HepG2 (cell line): ENCODE data around the gene LAMA5. TPM values are rescaled to one million over a fixed set of nuclear protein-coding genes. Genes with fewer than 3 reads are reported as not detected.

ENCODE experiments used
- ATAD3A ChIP-seq: sonication (generic); formaldehyde crosslinking; IDR thresholded peaks from 2 replicates; pipeline ENCODE4 v1.4.0; 2020; ENCODE audit warnings: missing genetic modification reagents
- BCL3 ChIP-seq: sonication (generic); formaldehyde crosslinking; IDR thresholded peaks from 2 replicates; pipeline ENCODE4 v1.5.1; 2020; ENCODE audit warnings: mild to moderate bottlenecking, missing genetic modification reagents, moderate library complexity
- DMAP1 ChIP-seq: IDR thresholded peaks from 2 replicates; pipeline ENCODE4 v1.6.1; 2016
- FOXP1 ChIP-seq, 2 experiments: fragments of 450-650 bp in 1 of 2; IDR thresholded peaks; 2 replicates each; pipeline ENCODE4 v1.6.1; 2017 to 2018; ENCODE audit warnings: antibody characterized with exemption in 1 of 2
- HDAC1 ChIP-seq: sonication (generic); formaldehyde crosslinking; IDR thresholded peaks from 2 replicates; pipeline ENCODE4 v1.5.1; 2020; ENCODE audit warnings: mild to moderate bottlenecking, missing genetic modification reagents
- IRX3 ChIP-seq: sonication (generic); formaldehyde crosslinking; IDR thresholded peaks from 2 replicates; pipeline ENCODE4 v1.8.1; 2023; ENCODE audit warnings: mild to moderate bottlenecking, low read depth, missing genetic modification reagents, borderline replicate concordance
- NFKB2 ChIP-seq: sonication (generic); formaldehyde crosslinking; IDR thresholded peaks from 2 replicates; pipeline ENCODE4 v1.4.0; 2020; ENCODE audit warnings: missing genetic modification reagents, borderline replicate concordance
- NONO ChIP-seq, 2 experiments: fragments of 450-650 bp in 1 of 2; sonication (generic) in 1 of 2; formaldehyde crosslinking in 1 of 2; IDR thresholded peaks in 1 of 2; conservative IDR thresholded peaks in 1 of 2; 2 replicates each; pipeline versions ENCODE4 v1.6.1 to v1.8.0; 2017 to 2022; ENCODE audit warnings: mild to moderate bottlenecking in 1 of 2, missing genetic modification reagents in 1 of 2, moderate library complexity in 1 of 2
- RARA ChIP-seq: IDR thresholded peaks from 2 replicates; pipeline ENCODE4 v1.6.1; 2016; ENCODE audit warnings: missing genetic modification reagents, missing compliant biosample characterization
- REST ChIP-seq, 2 experiments: IDR thresholded peaks; 2 replicates each; pipeline ENCODE4 v1.6.1; 2011 to 2012; ENCODE audit warnings: low read length in 2 of 2, borderline replicate concordance in 1 of 2, low read depth in 1 of 2, mild to moderate bottlenecking in 1 of 2, moderate library complexity in 1 of 2
- RFX5 ChIP-seq: IDR thresholded peaks from 2 replicates; pipeline ENCODE4 v1.6.1; 2011; ENCODE audit warnings: low read depth, low read length, improper control_type of control experiment
- ZBTB44 ChIP-seq: sonication (generic); formaldehyde crosslinking; IDR thresholded peaks from 2 replicates; pipeline ENCODE4 v1.4.0; 2020; ENCODE audit warnings: missing genetic modification reagents
- ZC3H13 ChIP-seq: sonication (generic); formaldehyde crosslinking; IDR thresholded peaks from 2 replicates; pipeline ENCODE4 v1.8.1; 2023; ENCODE audit warnings: mild to moderate bottlenecking, missing genetic modification reagents, moderate library complexity
- ZFP82 ChIP-seq: sonication (generic); formaldehyde crosslinking; IDR thresholded peaks from 2 replicates; pipeline ENCODE4 v1.5.1; 2020; ENCODE audit warnings: mild to moderate bottlenecking, missing genetic modification reagents, borderline replicate concordance
- ZNF235 ChIP-seq: sonication (generic); formaldehyde crosslinking; IDR thresholded peaks from 2 replicates; pipeline ENCODE4 v1.8.1; 2023; ENCODE audit warnings: mild to moderate bottlenecking, missing genetic modification reagents, borderline replicate concordance
- ZNF274 ChIP-seq: sonication (generic); formaldehyde crosslinking; IDR thresholded peaks from 2 replicates; pipeline ENCODE4 v1.5.1; 2020; ENCODE audit warnings: mild to moderate bottlenecking, missing genetic modification reagents
- ZNF282 ChIP-seq: fragments of 450-650 bp; IDR thresholded peaks from 2 replicates; pipeline ENCODE4 v1.6.1; 2018; ENCODE audit not compliant: partially characterized antibody
- ZNF432 ChIP-seq: sonication (generic); formaldehyde crosslinking; IDR thresholded peaks from 2 replicates; pipeline ENCODE4 v1.5.0; 2020; ENCODE audit warnings: missing genetic modification reagents, mild to moderate bottlenecking, borderline replicate concordance
- ZSCAN22 ChIP-seq: sonication (generic); formaldehyde crosslinking; IDR thresholded peaks from 2 replicates; pipeline ENCODE4 v1.4.0; 2020; ENCODE audit warnings: mild to moderate bottlenecking, missing genetic modification reagents
- ZSCAN25 ChIP-seq: sonication (generic); formaldehyde crosslinking; IDR thresholded peaks from 2 replicates; pipeline ENCODE4 v1.8.0; 2022; ENCODE audit warnings: mild to moderate bottlenecking, missing genetic modification reagents
- ZXDC ChIP-seq: sonication (generic); formaldehyde crosslinking; IDR thresholded peaks from 2 replicates; pipeline ENCODE4 v1.5.0; 2020; ENCODE audit warnings: mild to moderate bottlenecking, missing genetic modification reagents
- polyA plus RNA-seq, 8 experiments: library from polyadenylated mRNA; depleted of rRNA in 3 of 8; stranded (reverse) in 7 of 8; unstranded in 1 of 8; fragments of >200 nt; fragmentation: Illumina TruSeq in 4 of 8; extraction: Trizol in 4 of 8; gene quantifications; 2 replicates each; pipeline versions ENCODE4 v1.2.1 to v1.2.3, GENCODE V29; 2011 to 2016; ENCODE audit warnings: low read depth in 4 of 8, missing spikeins in 1 of 8, mixed read lengths in 1 of 8; ENCODE audit not compliant: insufficient read depth in 1 of 8
- total RNA-seq, 5 experiments: library from RNA; depleted of rRNA; stranded (reverse); fragments of >200 nt; fragmentation: Illumina TruSeq; extraction: Trizol; gene quantifications; 2 replicates each; pipeline ENCODE4 v1.2.3, GENCODE V29; 2016; ENCODE audit warnings: low read depth in 1 of 5

LAMA5 gene
- total and polyA plus RNA-seq, 2 of the 13 experiments (the other 11 are each of a cell fraction or from before 2014, with no cell fraction given), result 21.0 to 44.7 TPM

- TF ChIP-seq ZXDC, result no peak
- no peak for TF ChIP-seq FOXP1 (IDR thresholded peaks at IDR 0.05)
- TF ChIP-seq FOXP1 (CRISPR knock-in tag; IDR thresholded peaks at IDR 0.05), result no peak
- TF ChIP-seq BCL3 (CRISPR knock-in tag), result no peak
- no peak for TF ChIP-seq ZSCAN22 (CRISPR knock-in tag)
- no peak for TF ChIP-seq ZNF432 (CRISPR knock-in tag)
- no peak for TF ChIP-seq ZNF282
- TF ChIP-seq HDAC1 (CRISPR knock-in tag), result no peak
- no peak for TF ChIP-seq RFX5
- TF ChIP-seq NONO (IDR thresholded peaks at IDR 0.05), result no peak
- TF ChIP-seq NONO (CRISPR knock-in tag; conservative IDR thresholded peaks at IDR 0.05), result peak; percentile 13; the same call in 1 of the 2 replicates
- TF ChIP-seq RARA (CRISPR knock-in tag), result no peak
- no peak for TF ChIP-seq ZBTB44
- TF ChIP-seq NFKB2 (CRISPR knock-in tag), result peak; percentile 18; the same call in 1 of the 2 replicates
- no peak for TF ChIP-seq ATAD3A (CRISPR knock-in tag)
- no peak for TF ChIP-seq ZNF274 (CRISPR knock-in tag)
- no peak for TF ChIP-seq REST (IDR thresholded peaks at IDR 0.05; ENCODE audit: borderline replicate concordance in 1 of 2, low read depth in 1 of 2, low read length in 2 of 2)
- no peak for TF ChIP-seq DMAP1 (CRISPR knock-in tag)
- TF ChIP-seq IRX3 (CRISPR knock-in tag), result no peak
- no peak for TF ChIP-seq ZFP82
- TF ChIP-seq ZNF235, result no peak
- TF ChIP-seq ZSCAN25 (CRISPR knock-in tag), result 0 out of 2 replicates have a peak, but pooled peaks have one; percentile 30
- TF ChIP-seq ZC3H13 (CRISPR knock-in tag), result peak; percentile 54; the same call in 1 of the 2 replicates
These were observed 1.2 kb downstream of the LAMA5 start (continued) for GRCh38 chr20:62365814-62366369.
